ELF-1 (cell line): ENCODE results near the gene CD4.
A peak's percentile ranks its signal among the peaks of the same experiment; 100 is the strongest.
"Not testable (repeated sequence)": the region's sequence is repeated elsewhere in the genome, so short reads cannot be mapped to it uniquely, and the experiment has no call there.

ENCODE experiments used
- DNase-seq: peaks from one replicate; pipeline ENCODE4 v3.0.0-alpha.2; 2016; ENCODE audit warnings: low read depth, low spot score

CD4 gene

GRCh38 chr12:6866920-6867412 lies 77.6 kb downstream of the CD4 start:
- peak; percentile 51 for DNase-seq

- DNase-seq = peak; percentile 82
These were observed 78.3 kb downstream of the CD4 start, which contains the start of gene TPI1 for GRCh38 chr12:6867413-6868210. Gene TPI1 (plus strand): TSS chr12:6867531. CDS start chr12:6867567, 36 bp downstream.

- DNase-seq = peak; percentile 43
These were observed 79.1 kb downstream of the CD4 start for GRCh38 chr12:6868211-6869048.

- peak; percentile 96 for DNase-seq
These were observed 80.0 kb downstream of the CD4 start for GRCh38 chr12:6869049-6870021.

- DNase-seq = not testable (repeated sequence)
These were observed 81.0 kb downstream of the CD4 start for GRCh38 chr12:6870304-6870703.
